ENCODE results near the gene ARHGEF37.

Gene ARHGEF37

DNA sequence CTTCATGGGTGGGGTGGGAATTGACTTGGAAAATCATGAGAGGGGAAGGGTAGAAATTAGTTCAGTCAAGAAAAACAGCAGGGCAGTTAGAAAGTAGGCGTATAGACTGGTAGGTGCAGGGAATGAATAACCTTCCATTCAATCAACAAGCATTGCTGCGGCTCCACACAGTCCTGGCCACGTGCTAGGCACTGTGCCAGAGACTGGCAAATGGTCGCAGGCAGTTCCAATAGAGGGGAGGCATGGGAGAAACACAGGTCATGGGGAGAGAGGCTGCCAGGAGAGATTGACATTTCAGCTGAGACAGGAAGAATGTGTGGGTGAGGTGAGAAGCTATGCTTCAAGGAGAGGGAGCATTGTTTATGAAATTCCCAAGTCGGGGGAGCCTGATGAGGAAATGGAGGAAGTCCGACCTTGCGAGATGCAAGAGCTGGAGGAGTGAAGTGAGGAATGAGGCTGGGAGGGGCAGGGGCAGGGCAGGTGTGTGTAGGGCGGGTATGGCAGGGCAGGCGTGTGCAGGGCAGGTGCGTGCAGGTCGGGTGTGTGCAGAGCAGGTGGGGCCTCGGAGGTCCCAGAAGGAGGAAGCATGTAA lies 94.4 kb downstream of the ARHGEF37 start:
- no peak for DNase-seq (ENCODE audit: low read depth)

DNA sequence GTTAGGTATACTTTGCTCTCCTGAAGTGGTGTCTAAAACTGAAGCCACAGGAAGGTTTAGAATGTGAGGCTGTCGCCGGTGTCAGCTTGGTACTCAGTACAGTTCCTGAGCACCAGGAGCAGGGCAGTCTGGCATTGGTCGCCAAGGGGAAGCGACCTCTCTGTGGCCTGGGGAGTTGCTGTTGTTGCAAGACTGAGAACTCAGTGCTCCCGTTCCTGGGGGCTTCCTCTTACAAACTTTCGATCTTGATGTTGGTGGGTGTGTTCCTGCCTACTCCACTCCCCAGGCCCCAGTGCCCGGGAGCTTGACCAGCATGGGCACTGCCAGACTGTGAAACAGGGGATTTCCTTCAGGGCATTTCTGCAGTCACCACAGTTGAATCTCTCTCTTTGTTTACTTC lies 96.4 kb downstream of the ARHGEF37 start:
- DNase-seq (ENCODE audit: low read depth): no peak

DNA sequence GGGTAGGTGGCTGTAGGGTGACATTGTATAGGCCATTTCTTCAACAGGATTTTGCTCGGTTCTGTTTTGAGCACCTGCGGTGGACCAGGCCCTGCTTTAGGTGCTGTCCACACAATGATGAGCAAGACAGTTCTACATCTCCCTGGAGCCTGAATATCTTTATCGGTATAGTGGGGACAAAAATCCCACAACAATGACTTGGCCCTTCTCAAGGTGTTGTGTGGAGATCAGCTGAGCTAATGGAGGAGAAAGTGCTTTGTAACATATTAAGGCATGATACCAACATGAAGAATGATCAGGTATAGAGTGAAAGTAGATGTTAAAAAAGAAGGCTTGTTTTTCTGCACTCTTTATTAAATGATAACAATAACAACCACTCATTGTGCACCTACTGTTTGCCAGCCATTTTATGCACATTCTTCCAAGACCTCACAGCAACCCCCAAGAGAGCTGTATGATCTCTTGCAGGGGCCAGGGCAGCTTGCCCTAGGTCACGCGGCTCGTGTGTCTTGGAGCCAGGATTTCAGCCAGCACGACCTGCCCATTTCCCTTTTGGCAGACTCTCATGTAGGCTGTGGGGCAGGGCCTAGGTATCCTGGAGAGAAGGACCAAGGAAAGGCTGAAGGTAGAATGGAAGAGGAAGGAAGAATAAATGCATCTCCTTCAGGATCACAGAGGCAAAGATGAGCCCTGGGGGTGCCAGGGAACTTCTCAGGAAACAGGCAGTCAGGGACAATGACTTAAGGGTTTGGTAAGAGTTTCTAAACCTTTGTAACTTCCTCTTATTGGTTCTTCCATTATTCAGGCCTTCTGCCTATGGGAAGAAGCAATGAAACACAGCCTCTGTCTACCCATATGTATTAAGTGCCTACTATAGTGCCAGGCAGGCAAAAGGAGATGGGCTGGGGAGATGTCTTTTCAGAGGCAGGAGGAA lies 98.8 kb downstream of the ARHGEF37 start:
- DNase-seq (ENCODE audit: low read depth): no peak

DNA sequence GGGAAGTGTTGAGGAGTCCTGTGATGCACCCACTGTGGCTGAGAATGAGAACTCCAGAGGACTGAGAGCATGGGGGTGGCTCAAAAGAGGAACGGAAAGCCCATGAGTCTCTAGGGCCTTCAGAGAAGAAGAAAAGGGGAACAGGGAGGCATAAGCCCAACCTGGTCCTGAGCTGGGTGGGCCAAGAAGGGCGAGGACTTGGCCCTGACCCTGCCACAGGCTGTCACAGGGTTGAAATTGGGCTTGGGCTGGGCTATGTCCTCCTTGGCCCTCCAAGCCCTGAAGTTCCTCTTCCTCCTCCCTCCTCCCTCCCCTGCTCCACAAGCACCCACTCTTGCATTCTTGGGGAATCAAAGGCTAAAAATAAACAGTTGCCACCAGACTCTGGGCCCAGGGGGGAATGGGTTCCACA lies 99.5 kb downstream of the ARHGEF37 start:
- DNase-seq (ENCODE audit: low read depth): no peak

DNA sequence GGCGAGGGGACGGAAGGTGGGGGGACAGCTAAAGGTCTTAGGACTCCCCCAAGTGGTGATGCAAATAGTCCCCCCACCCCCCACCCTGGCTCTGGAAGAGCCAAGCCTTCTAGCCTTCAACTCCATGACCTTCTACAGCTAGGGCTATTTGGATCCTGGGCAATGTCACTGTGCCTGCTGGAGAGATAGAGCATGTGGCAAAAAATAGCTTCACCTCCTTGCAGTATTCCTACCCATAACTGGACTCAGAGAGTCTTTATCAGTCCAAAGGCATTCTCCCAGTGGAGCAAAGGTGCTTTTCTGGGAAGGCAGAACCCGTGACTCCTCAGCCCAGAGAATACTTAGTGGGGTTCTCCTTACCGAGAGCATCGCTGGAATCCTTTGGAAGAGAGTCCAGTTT lies 100.0 kb downstream of the ARHGEF37 start:
- no peak for DNase-seq (ENCODE audit: low read depth)

DNA sequence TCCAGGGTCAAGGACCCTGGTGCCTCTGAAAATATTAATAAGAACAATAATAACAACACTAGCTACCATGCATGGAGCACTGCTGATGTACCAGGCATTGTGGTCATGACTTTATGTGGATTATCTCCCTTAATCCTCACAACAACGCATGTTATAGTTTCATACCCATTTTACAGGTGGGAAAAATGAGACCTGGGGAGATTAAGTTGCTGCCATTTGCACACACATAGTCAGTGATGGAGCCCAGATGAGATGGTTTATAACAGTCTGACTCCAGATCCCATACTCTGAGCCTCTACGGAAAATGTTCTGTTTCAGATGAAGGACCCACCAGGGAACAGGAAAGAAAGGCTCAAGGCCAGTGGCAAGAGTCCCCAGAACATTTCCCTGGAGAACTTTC lies 100.6 kb downstream of the ARHGEF37 start:
- DNase-seq (ENCODE audit: low read depth): no peak

- no peak for DNase-seq (ENCODE audit: low read depth)
These were observed 101.3 kb downstream of the ARHGEF37 start for GRCh38 chr5:149682532-149683075.

GRCh38 chr5:149683964-149684363 lies 102.7 kb downstream of the ARHGEF37 start:
- DNase-seq (ENCODE audit: low read depth): no peak

DNA sequence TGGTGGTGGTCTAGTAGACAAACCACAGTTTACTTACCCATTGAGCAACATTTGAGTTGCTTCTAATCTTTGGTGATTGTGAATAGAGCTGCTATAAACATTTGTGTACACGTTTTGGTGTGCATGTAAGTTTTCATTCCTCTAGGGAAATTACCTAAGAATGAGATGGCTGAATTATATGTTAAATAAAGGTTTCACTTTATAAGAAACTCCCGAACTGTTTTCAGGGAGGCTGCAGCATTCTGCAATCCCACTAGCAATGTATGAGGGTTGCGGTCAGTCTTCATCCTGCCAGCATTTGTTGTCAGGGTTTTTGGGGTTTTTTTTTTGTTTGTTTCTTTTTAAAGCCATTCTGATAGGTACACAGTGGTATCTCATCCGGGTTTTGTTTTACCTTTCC lies 103.1 kb downstream of the ARHGEF37 start:
- no peak for DNase-seq (ENCODE audit: low read depth)
